HG03108 (cell line): ENCODE data around the gene EHMT1.
"Not testable (repeated sequence)": the region's sequence is repeated elsewhere in the genome, so short reads cannot be mapped to it uniquely, and the experiment has no call there.

Source experiments
- ATAC-seq: cut with Tn5 transposase; IDR thresholded peaks from one replicate; pipeline ENCODE4 v1.9.1; 2021; ENCODE audit warnings: moderate library complexity; ENCODE audit not compliant: unreplicated experiment

The EHMT1 gene

DNA sequence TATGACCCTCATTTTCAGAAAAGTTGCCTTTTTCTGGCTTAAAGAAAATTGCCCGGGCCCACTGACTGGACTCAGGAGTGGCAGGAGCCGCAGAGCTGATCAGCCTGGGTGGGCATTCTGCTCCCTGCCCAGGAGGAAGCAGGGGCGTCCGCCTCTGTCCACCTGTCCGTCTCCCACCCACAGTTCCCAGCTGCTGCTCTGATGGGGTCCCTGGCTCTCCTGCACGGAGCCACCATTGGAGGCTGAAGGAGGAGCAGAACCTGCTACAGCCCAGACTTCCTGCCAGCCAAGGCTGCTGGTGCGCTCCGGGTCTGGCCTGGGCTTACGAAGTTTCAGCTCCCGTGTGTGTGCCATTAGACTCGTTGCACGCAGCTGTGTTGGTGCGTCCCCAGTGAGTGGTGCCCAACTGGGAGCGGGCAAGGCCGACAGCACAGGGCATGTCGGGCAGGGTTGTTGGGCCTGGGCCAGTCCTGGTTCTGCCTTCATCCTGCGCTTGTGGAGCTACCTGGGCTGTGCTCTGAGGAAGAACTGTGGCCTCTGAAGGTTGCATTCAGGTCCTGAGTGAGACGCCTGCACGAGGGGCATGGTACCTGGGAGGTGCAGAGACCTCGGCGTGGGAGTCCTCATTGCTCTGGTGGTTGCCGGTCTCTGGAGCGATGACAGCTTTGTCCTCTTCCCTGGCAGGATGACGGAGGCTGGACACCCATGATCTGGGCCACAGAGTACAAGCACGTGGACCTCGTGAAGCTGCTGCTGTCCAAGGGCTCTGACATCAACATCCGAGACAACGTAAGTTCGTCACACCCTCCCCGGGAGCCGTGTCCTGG is 181.6 kb downstream of the EHMT1 start:
- no peak for ATAC-seq

DNA sequence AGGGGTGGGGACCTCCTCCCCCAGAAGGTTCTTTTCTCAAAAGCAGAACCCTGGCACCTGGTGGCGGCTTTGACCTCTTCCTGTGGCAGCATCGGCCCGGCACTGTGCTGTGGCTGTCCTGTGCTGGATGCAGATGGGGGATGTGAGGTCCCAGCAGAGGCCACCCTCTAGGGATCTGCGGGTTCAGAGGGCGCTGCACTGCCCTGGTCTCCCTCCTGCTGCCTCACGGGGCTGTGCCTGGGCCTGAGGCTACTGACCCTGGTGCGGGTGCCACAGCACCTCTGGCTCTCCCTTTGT is 182.2 kb downstream of the EHMT1 start:
- ATAC-seq, result no peak

DNA sequence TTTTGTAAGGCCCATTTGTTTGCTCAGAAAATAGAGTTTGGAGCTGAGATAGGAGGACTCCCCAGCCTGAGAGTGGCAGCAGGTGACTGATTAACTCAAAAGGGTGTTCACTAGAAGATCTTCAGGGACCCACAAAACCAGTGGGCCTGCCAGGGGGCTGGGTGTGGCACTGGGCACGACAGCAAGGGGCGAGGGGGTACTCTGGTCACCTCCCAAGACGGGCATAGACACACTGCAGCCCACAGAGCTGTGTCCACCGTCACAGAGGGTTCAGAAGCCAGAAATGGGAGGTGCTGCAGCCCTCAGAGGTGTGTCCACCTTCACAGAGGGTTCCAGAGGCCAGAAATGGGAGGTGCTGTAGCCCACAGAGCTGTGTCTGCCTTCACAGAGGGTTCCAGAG is 183.2 kb downstream of the EHMT1 start:
- ATAC-seq, result no peak

DNA sequence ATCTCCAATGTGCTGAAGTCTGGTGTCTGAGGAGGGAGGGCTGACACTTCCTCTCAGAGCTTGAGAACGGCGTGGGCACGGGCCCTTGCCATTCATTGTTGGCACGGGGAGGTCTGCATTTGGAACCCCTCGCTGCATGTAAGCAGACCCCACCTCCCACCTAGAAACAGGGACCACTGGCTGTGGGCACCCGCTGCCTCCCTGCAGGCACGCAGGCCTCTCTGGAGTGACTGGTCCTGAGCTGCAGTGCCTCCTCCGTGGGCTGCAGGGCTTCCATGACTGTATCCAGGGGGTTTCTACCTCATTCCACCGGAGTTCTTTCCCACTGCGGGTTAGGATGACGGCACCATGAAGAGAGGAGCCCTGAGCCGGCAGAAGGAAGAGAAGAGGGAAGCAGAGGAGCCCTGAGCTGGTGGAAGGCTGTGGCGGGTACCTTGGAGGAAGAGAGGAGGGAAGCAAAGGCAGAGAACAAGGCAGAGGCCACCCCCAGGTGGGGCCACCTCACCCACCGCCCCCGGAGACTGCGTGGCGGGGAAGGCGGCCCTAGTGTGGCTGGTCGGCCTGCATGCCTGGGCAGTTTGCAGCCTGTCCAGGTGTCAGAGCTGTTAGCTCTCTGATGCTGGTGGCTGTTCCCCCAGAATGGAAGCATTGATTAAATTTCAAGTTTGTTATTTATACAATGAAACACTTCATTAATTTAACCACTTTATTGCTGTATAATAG is 183.9 kb downstream of the EHMT1 start:
- no peak for ATAC-seq

DNA sequence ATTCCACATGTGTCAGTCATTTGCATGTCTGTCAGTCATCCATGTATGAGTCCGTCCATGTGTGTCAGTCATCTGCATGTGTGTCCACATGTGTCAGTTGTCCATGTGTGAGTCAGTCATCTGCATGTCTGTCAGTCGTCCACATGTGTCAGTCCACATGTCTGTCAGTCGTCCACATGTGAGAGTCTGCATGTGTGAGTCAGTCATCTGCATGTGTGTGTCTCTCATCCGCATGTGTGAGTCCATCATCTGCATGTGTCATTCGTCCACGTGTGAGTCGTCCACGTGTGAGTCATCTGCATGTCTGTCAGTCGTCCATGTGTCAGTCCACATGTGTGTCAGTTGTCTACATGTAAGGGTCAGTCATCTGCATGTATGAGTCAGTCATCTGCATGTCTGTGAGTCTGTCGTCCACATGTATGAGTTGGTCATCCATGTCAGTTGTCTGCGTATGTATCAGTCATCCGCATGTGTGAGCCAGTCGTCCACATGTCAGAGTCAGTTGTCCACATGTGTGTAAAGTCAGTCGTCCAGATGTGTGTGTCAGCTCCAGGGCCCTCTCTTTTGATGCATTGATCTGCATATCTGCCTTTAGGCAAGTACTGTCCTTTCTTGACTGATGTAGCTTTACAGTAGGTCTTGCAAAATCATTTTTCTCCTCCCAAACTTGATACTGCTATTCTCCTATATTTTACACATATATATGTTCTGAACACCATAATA is 186.3 kb downstream of the EHMT1 start:
- no peak for ATAC-seq

DNA sequence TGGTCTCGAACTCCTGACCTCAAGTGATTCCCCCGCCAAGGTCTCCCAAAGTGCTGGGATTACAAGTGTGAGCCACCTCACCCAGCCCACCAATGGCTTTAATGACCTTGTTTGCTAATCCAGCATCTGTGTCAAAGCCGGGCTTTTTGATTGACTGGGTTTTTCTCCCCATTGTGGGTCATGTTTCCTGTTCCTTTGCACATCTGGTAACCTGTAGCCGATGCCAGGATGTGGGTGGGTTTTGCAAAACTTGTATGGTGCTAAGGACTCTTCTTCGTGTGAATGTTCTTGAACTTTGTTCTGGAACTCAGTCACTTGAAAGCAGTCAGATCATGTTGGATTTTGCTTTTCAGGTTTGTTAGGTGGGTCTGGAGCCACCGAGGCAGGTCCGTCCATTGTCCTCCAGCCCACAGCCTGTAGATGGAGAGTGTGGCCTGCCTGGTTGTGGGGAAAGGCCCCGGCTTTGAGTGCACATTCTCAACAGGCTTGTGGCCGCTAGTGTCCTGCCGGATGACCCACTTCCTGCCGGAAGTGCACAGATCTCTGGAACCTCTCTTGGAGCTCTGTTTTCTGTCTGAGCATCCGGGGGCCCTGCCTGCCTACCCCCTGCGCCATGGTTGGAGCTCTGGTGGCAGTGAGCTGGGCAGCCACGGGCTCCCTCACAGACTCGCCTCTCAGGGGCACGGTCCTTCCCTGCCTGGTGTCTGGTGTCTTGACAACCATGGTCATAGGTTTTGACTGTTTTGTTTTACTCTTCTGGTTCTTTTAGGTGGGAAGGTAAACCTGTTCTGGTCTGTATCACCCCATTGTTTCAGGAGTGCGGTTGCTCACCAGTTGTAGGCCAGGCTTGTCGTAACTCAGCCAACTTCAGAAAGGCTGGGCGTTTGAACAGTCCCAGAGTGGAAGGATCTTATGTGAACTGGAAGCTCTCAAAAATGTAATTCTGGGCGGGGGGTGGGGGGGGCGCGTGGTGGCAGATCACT is 189.2 kb downstream of the EHMT1 start:
- no peak for ATAC-seq

DNA sequence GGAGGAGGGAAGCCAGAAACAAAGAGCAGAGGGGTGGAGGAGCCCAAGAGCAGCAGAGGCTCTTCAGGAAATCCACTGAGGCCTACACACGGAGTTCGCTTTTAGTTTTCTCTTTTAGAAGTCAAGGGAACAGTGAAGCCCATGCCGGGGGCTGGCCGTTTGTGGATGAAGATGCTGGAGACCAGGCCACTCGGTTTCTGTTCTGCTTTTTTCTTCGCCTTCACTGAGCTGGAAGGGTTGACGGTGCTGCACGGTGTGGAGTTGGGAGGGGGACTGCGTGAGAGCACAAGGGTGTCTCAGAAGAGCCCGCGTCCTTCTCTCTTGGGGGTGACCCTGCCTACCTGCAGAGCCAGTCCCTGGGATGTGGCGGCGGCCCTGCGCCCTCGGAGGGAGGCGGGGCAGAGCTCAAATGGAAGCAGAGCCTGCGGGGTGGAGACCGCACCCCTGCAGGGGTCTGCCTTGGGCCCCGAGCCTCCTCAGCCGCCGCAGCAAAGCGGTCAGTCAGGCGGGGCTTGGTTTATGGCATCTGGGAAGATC is 190.3 kb downstream of the EHMT1 start:
- ATAC-seq, result no peak

DNA sequence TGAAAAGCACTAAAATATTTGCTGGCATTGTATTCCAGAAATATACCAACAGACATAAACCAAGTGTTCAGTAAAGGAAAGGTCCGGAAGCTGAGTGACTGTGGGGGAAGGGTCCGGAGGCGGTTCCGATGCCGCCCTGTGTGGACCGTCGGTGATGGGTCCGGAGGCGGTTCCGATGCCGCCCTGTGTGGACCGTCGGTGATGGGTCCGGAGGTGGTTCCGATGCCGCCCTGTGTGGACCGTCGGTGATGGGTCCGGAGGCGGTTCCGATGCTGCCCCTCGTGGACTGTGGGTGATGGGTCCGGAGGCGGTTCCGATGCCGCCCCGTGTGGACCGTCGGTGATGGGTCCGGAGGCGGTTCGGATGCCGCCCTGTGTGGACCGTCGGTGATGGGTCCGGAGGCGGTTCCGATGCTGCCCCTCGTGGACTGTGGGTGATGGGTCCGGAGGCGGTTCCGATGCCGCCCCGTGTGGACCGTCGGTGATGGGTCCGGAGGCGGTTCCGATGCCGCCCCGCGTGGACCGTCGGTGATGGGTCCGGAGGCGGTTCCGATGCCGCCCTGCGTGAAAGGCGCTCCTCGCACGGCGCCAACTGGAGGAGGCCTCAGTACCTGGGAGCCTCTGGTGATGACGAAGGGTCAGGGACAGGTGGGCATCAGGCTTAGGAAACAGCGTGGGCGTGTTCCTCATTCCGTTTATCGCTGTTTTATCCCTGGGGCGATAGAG is 191.1 kb downstream of the EHMT1 start:
- ATAC-seq, result not testable (repeated sequence)

DNA sequence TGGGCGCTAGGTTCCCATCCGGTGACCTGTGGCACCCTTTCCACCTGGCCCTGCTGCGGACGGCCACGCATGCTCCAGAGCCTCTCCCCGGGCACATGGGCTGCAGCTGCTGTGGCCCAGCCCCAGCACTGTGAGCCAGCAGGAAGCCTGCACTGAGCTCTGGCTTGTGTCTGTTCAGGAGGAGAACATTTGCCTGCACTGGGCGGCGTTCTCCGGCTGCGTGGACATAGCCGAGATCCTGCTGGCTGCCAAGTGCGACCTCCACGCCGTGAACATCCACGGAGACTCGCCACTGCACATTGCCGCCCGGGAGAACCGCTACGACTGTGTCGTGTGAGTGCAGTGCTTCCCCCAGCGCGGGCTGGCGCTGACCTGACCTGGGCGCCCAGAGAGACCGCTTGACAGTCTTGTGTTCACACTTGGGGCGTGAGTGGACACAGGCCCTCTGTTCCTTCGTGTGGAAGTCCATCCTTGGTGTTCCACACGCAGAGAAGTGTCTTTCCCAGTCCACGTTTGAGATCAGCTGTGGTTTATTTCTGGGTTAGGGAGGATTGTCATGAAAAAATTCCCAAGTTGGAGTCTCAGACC is 192.6 kb downstream of the EHMT1 start:
- no peak for ATAC-seq

DNA sequence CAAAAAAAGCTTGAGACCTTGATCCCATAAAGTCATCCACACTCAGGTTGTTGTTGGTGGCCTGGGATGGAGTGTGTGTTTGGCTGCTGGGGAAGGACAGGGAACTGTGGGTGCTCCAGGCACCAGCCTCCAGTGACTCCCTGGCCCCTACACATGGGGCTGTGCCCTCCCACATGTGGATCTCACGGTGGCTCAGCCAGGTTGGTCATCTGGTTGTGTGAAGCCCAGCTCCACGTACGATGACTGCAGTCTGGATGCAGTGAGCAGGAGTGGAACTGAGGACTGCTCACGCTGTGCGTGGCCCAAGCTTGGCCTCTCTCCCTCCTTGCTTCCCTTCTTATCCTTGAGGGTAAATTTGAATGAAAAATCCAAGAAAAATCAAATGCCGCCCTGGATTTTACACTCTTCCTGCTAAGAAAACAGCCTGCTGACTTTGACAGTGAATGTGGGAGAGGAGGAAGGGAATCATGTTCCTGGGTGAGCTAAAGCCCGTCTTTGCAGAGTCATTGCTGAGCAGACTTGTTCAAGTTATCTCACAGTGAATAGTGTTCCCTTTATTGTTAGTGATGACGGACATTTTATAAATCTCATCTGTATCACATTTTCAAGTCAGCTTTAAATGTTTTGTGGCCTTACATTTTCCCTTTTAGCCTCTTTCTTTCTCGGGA is 193.7 kb downstream of the EHMT1 start:
- ATAC-seq, result no peak

DNA sequence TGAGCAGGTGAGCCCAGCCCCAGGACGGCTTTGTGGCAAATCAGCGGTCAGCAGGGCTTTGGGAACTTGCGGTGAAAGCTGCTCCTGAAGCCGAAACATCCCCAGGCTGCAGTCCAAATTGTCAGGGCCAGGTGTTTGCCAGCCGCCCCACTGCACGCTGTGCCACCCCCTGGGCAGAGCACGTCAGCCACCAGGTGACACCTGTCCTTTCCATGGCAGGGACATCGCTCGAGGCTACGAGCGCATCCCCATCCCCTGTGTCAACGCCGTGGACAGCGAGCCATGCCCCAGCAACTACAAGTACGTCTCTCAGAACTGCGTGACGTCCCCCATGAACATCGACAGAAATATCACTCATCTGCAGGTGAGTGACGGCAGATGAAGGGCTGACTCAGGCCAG is 194.4 kb downstream of the EHMT1 start:
- no peak for ATAC-seq

DNA sequence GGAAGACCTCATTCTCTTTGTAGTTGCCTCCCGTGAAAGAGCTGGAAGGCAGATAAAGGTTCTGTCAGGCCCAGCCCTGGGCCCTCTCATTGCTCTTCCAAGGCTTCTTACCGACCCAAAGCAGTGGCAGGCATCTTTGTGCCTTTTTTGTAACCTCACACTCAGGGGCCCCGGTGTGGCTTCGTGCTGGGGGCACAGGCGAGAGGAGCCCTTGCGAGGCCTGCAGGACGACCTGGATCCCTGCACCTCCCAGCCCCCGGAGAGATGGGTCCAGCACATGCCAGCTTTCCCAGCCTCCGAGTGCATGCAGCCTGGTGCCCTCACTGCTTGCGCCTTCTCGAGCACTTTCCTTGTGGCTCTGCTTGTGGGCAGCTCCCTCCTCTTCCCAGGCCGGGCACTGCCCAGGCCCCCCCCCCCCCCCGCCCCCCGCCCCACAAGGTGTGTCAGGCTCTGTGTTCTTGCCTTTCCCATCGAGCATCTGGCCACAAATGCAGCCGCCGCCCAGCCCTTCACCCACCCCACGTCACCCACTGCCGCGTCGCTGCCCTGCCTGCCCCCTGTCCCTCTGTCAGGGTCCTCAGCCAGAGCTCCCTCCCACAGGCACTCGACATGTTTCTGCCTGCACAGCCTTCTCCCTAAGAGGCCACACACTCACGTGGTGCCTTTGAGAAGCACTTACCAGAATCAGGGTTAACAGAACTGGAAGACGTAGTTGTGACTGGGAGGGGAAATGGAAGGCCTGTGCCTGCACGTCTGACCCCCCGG is 195.0 kb downstream of the EHMT1 start:
- ATAC-seq, result no peak

DNA sequence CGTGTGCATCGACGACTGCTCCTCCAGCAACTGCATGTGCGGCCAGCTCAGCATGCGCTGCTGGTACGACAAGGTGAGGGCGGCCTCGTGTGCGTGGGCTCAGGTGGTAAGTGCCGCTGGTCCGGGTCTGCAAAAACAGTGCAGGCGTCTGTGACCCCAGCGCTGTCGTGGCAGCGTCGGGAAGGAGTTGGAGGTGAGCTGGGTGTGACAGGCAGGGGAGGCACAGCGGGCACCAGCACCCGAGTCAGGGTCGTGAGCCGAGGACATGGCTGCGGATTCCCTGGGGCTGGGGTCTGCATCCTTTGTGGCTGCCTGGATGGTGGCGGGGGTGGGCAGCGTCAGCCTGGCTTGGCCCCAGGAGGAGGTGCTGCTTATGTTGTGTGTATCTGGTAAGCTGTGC is 195.6 kb downstream of the EHMT1 start:
- ATAC-seq, result no peak

DNA sequence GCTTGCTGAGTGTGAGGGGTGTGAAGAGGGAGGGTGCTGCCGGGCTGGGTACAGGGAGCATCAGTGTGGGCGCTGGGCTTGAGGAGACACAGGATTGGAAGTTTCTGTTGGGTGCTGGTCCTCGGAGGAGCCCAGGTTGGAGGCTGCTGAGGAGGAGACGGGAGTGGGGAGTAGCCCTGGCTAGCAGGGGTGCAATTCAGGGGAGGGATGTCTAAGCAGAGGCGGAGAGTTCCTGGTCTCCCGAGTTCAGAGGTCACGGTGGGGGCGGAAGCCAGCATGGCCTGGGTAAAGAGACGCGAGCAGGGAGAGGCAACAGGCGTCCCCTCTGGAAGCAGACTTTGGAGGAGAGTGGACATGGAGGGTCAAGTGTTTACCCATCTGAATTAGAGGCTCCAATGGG is 196.0 kb downstream of the EHMT1 start:
- ATAC-seq, result no peak

DNA sequence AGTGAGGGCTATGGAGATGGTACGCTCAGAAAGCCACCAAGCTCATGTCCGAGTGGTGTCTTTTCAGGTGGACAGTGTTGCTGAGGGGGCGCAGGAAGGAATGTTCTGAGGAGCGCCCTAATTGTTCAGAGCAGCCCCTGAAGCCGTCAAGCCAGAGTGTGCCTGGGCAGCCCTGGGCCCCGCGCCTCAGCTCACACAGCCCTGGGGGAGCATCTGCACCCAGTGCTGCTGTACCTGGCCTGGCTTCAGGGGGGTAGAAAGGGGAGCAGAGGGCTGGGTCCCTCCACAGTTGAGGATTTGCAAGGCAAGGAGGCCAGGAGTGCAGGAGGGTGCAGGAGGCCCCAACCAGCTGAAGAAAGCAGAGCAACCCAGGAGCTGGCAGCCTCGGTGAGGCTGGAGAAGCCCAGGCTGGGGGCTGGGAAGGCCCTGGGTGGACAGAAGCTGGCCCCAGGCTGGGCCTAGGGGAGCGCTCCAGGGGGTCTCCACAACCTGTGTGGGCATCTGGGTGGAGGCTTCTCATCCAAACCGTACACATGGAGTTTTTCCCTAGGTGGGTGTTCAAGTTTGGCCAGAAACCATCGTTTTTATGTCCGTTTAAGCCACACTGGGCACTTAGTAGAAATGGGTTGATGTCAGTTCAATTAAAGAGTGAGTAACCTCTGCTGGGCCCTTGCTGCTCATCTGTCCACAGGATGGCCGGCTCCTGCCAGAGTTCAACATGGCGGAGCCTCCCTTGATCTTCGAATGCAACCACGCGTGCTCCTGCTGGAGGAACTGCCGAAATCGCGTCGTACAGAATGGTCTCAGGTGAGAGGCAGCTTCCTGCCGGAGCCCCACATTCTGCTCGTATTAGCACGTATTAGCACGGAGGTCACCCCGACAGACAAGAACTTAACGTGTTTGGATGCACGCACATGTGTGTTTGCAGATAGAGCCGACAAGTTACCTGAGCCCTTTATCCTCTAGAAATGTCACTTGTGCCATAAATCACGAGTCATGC is 196.8 kb downstream of the EHMT1 start:
- ATAC-seq, result no peak

DNA sequence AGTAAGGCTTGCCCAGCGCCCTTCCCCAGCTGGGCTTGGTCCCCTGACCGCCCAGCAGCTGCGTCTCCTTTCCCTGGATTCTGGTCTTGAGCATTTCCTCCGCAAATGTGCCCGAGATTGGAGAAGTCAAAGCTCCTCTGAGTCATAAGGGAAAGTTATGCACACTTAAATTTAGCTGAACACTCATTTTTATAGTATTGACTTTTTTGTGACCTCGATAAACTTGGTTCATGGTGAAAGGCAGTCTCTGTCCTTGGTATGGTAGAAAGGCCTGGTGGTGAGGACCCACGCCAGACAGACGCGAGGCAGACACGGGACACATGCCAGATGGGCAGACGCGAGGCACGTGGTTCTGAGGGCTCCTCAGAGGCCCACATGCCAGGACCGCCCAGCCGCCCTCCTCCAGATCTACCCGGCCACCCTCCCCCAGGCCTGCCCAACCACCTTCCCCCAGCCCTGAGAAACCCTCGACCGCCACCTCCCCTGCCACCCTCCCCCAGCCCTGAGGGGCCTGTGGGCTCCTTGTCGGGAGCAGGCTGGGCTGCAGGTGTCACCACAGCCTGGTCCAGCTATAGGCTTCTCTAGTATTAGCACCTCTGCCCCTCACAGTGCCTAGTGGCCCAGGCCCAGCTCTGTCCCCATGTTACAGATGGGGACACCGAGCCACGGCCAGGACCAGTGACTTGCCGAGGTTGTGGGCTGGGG is 197.9 kb downstream of the EHMT1 start:
- no peak for ATAC-seq
